Effector memory CD8-positive, alpha-beta T cell (primary cell): ENCODE measurements around the gene RFPL4AL1.

Experiments used
- ATAC-seq: fragments of 150-1000 bp; cut with Tn5 transposase; replicated peaks from 2 replicates; pipeline ENCODE4 v1.10.0; 2021; ENCODE audit warnings: mild to moderate bottlenecking, moderate library complexity
- DNase-seq, 3 experiments: peaks; one replicate each; pipeline ENCODE4 v3.0.0; 2021
- H3K27ac Mint-ChIP-seq, 2 donors: one replicate each; pipeline ENCODE4 v1.8.0; 2022; ENCODE audit warnings: mild to moderate bottlenecking in 2 of 2, mixed read lengths in 2 of 2, moderate library complexity in 2 of 2
- H3K27me3 Mint-ChIP-seq, 2 donors: one replicate each; pipeline ENCODE4 v1.8.0; 2022; ENCODE audit warnings: mixed read lengths in 2 of 2
- H3K36me3 Mint-ChIP-seq: one replicate; pipeline ENCODE4 v1.8.0; 2022; ENCODE audit warnings: mild to moderate bottlenecking, moderate library complexity, mixed read lengths; ENCODE audit not compliant: insufficient read depth
- H3K4me1 Mint-ChIP-seq, 2 donors: one replicate each; pipeline ENCODE4 v1.8.0; 2022; ENCODE audit warnings: low read depth in 2 of 2, mixed read lengths in 2 of 2
- H3K4me3 Mint-ChIP-seq, 2 donors: one replicate each; pipeline ENCODE4 v1.8.0; 2022; ENCODE audit warnings: mild to moderate bottlenecking in 2 of 2, mixed read lengths in 2 of 2, moderate library complexity in 2 of 2
- H3K9me3 Mint-ChIP-seq, 2 donors: one replicate each; pipeline ENCODE4 v1.8.0; 2022; ENCODE audit warnings: mixed read lengths in 2 of 2

The RFPL4AL1 gene

GRCh38 chr19:55781112-55781511, 12.2 kb downstream of the RFPL4AL1 start:
- H3K36me3 Mint-ChIP-seq, result no peaks in the 10 kb centered on the region
- no peak overlapping the region for H3K27ac Mint-ChIP-seq
- H3K4me3 Mint-ChIP-seq, result no peak overlapping the region
- peaks cover 20 to 62% of the 10 kb centered on the region in 2 donors for H3K27me3 Mint-ChIP-seq
- H3K9me3 Mint-ChIP-seq, result no peaks in the 10 kb centered on the region
- ATAC-seq (no peak), DNase-seq (no peak)
- H3K4me1 Mint-ChIP-seq, result no peaks in the 10 kb centered on the region

GRCh38 chr19:55795021-55795420, 26.1 kb downstream of the RFPL4AL1 start:
- Mint-ChIP-seq H3K27me3 (peaks cover 24 to 38% of the 10 kb centered on the region in 2 donors), H3K27ac (no peak overlapping the region), H3K36me3 (no peaks in the 10 kb centered on the region), H3K4me1 (no peaks in the 10 kb centered on the region), H3K9me3 (peaks cover 1 to 2% of the 10 kb centered on the region in 2 donors), H3K4me3 (no peak overlapping the region)
- DNase-seq (no peak), ATAC-seq (no peak)

GRCh38 chr19:55801416-55801815, 32.5 kb downstream of the RFPL4AL1 start:
- Mint-ChIP-seq H3K4me3 (no peak overlapping the region), H3K27me3 (peaks cover 21 to 57% of the 10 kb centered on the region in 2 donors), H3K27ac (no peak overlapping the region), H3K4me1 (no peaks in the 10 kb centered on the region), H3K9me3 (peaks cover 0 to 11% of the 10 kb centered on the region in 2 donors), H3K36me3 (no peaks in the 10 kb centered on the region)
- DNase-seq, result no peak
- no peak for ATAC-seq

GRCh38 chr19:55802281-55802680, 33.4 kb downstream of the RFPL4AL1 start:
- no peaks in the 10 kb centered on the region for H3K4me1 Mint-ChIP-seq
- peaks cover 18 to 64% of the 10 kb centered on the region in 2 donors for H3K27me3 Mint-ChIP-seq
- H3K36me3 Mint-ChIP-seq, result no peaks in the 10 kb centered on the region
- ATAC-seq (no peak), DNase-seq (no peak)
- H3K27ac Mint-ChIP-seq, result no peak overlapping the region
- H3K9me3 Mint-ChIP-seq, result peaks cover 0 to 19% of the 10 kb centered on the region in 2 donors
- H3K4me3 Mint-ChIP-seq, result no peak overlapping the region

- peaks cover 0 to 23% of the 10 kb centered on the region in 2 donors for H3K9me3 Mint-ChIP-seq
- peak in 2 of 3 experiments; percentile 0 to 1 for DNase-seq
Measured at GRCh38 chr19:55809381-55810058, 40.6 kb downstream of the RFPL4AL1 start.

GRCh38 chr19:55811340-55811739, 42.4 kb downstream of the RFPL4AL1 start:
- Mint-ChIP-seq H3K4me1 (no peaks in the 10 kb centered on the region), H3K27ac (no peak overlapping the region), H3K36me3 (no peaks in the 10 kb centered on the region), H3K4me3 (no peak overlapping the region), H3K9me3 (peaks cover 2 to 13% of the 10 kb centered on the region in 2 donors), H3K27me3 (peaks cover 25 to 52% of the 10 kb centered on the region in 2 donors)
- ATAC-seq (no peak), DNase-seq (no peak)

More at GRCh38 chr19:55809381-55810058, 40.6 kb downstream of the RFPL4AL1 start:
- H3K4me1 Mint-ChIP-seq, result no peaks in the 10 kb centered on the region
- ATAC-seq, result peak; percentile 27
- peaks cover 20 to 58% of the 10 kb centered on the region in 2 donors for H3K27me3 Mint-ChIP-seq
- no peaks in the 10 kb centered on the region for H3K36me3 Mint-ChIP-seq
- no peak overlapping the region for H3K4me3 Mint-ChIP-seq
- H3K27ac Mint-ChIP-seq, result no peak overlapping the region

GRCh38 chr19:55812449-55812848, 43.5 kb downstream of the RFPL4AL1 start:
- ATAC-seq (no peak), DNase-seq (no peak)
- Mint-ChIP-seq H3K27me3 (peaks cover 25 to 41% of the 10 kb centered on the region in 2 donors), H3K4me1 (no peaks in the 10 kb centered on the region), H3K4me3 (no peak overlapping the region), H3K27ac (no peak overlapping the region), H3K36me3 (no peaks in the 10 kb centered on the region), H3K9me3 (peaks cover 2% of the 10 kb centered on the region in 2 donors)

GRCh38 chr19:55813906-55814305, 45.0 kb downstream of the RFPL4AL1 start:
- Mint-ChIP-seq H3K36me3 (no peaks in the 10 kb centered on the region), H3K27ac (no peak overlapping the region), H3K9me3 (peaks cover 0 to 2% of the 10 kb centered on the region in 2 donors), H3K27me3 (peaks cover 33 to 48% of the 10 kb centered on the region in 2 donors), H3K4me1 (no peaks in the 10 kb centered on the region), H3K4me3 (no peak overlapping the region)
- ATAC-seq (no peak), DNase-seq (no peak)

GRCh38 chr19:55820037-55820436, 51.1 kb downstream of the RFPL4AL1 start:
- peaks cover 3% of the 10 kb centered on the region for H3K36me3 Mint-ChIP-seq
- ATAC-seq (no peak), DNase-seq (no peak)
- H3K4me3 Mint-ChIP-seq, result no peak overlapping the region
- H3K4me1 Mint-ChIP-seq, result no peaks in the 10 kb centered on the region
- no peak overlapping the region for H3K27ac Mint-ChIP-seq
- peaks cover 2 to 5% of the 10 kb centered on the region in 2 donors for H3K9me3 Mint-ChIP-seq
- H3K27me3 Mint-ChIP-seq, result peaks cover 7 to 19% of the 10 kb centered on the region in 2 donors
